Liver (tissue), 9 donors: ENCODE data around the gene SYCP2. TPM values are rescaled to one million over a fixed set of nuclear protein-coding genes. Genes with fewer than 3 reads are reported as not detected.
"Not testable (repeated sequence)": the region's sequence is repeated elsewhere in the genome, so short reads cannot be mapped to it uniquely, and the experiment has no call there.

Experiments
- DNase-seq: peaks from one replicate; pipeline ENCODE4 v3.0.0-alpha.2; 2017; ENCODE audit warnings: low spot score
- H3K27ac ChIP-seq, 2 donors: one replicate each; pipeline ENCODE4 v1.7.0; 2013; ENCODE audit warnings: inconsistent platforms in 2 of 2, low read length in 2 of 2, control low read depth in 1 of 2, low read depth in 1 of 2, mild to moderate bottlenecking in 1 of 2
- H3K27me3 ChIP-seq, 4 donors: one replicate each; pipeline versions ENCODE4 v1.6.1 to v1.7.0; 2013; ENCODE audit warnings: low read length in 3 of 4, inconsistent platforms in 1 of 4, mild to moderate bottlenecking in 1 of 4, moderate library complexity in 1 of 4; ENCODE audit not compliant: control insufficient read depth in 4 of 4, insufficient read depth in 4 of 4
- H3K36me3 ChIP-seq, 4 donors: one replicate each; pipeline versions ENCODE4 v1.6.1 to v1.7.0; 2013; ENCODE audit warnings: low read length in 3 of 4, mild to moderate bottlenecking in 3 of 4, low read depth in 1 of 4, moderate library complexity in 1 of 4; ENCODE audit not compliant: control insufficient read depth in 4 of 4, insufficient read depth in 3 of 4
- H3K4me1 ChIP-seq, 4 donors: one replicate each; pipeline versions ENCODE4 v1.6.1 to v1.7.0; 2013; ENCODE audit warnings: low read length in 3 of 4, mild to moderate bottlenecking in 3 of 4, moderate library complexity in 1 of 4; ENCODE audit not compliant: control insufficient read depth in 4 of 4, insufficient read depth in 4 of 4
- H3K4me3 ChIP-seq, 3 donors: one replicate each; pipeline versions ENCODE4 v1.6.1 to v1.7.0; 2013; ENCODE audit warnings: low read length in 3 of 3, control low read depth in 1 of 3, low read depth in 1 of 3, mild to moderate bottlenecking in 1 of 3
- H3K9ac ChIP-seq, 2 donors: one replicate each; pipeline ENCODE4 v1.7.0; 2013; ENCODE audit warnings: low read length in 2 of 2, mild to moderate bottlenecking in 2 of 2, moderate library complexity in 2 of 2, control low read depth in 1 of 2, low read depth in 1 of 2
- H3K9me3 ChIP-seq, 4 donors: one replicate each; pipeline versions ENCODE4 v1.6.1 to v1.7.0; 2013; ENCODE audit warnings: low read length in 3 of 4; ENCODE audit not compliant: control insufficient read depth in 4 of 4
- ATF3 ChIP-seq: IDR thresholded peaks from 2 replicates; pipeline ENCODE4 v1.6.1; 2016; ENCODE audit warnings: antibody characterized with exemption
- GABPA ChIP-seq, 2 donors: IDR thresholded peaks in 1 of 2; conservative IDR thresholded peaks in 1 of 2; 2 replicates each; pipeline ENCODE4 v1.6.1; 2016; ENCODE audit warnings: antibody characterized with exemption in 2 of 2, mild to moderate bottlenecking in 1 of 2, moderate library complexity in 1 of 2
- HNF4A ChIP-seq, 2 donors: conservative IDR thresholded peaks; 2 replicates each; pipeline ENCODE4 v1.6.1; 2016; ENCODE audit warnings: antibody characterized with exemption in 2 of 2, mild to moderate bottlenecking in 2 of 2
- HNF4G ChIP-seq: IDR thresholded peaks from 2 replicates; pipeline ENCODE4 v1.6.1; 2016; ENCODE audit warnings: antibody characterized with exemption
- JUND ChIP-seq, 2 donors: IDR thresholded peaks; 2 replicates each; pipeline ENCODE4 v1.6.1; 2016; ENCODE audit warnings: antibody characterized with exemption in 2 of 2
- NR2F2 ChIP-seq: IDR thresholded peaks from 2 replicates; pipeline ENCODE4 v1.6.1; 2016; ENCODE audit warnings: antibody characterized with exemption
- RAD21 ChIP-seq, 2 donors: IDR thresholded peaks; 2 replicates each; pipeline ENCODE4 v1.6.1; 2016; ENCODE audit warnings: antibody characterized with exemption in 2 of 2, mild to moderate bottlenecking in 2 of 2
- RXRA ChIP-seq, 2 donors: IDR thresholded peaks; 2 replicates each; pipeline ENCODE4 v1.6.1; 2017 to 2018; ENCODE audit warnings: antibody characterized with exemption in 2 of 2, mild to moderate bottlenecking in 1 of 2
- SP1 ChIP-seq: IDR thresholded peaks from 2 replicates; pipeline ENCODE4 v1.6.1; 2018; ENCODE audit warnings: antibody characterized with exemption, mild to moderate bottlenecking
- YY1 ChIP-seq: IDR thresholded peaks from 2 replicates; pipeline ENCODE4 v1.6.1; 2016; ENCODE audit warnings: antibody characterized with exemption, mild to moderate bottlenecking
- ZBTB33 ChIP-seq: IDR thresholded peaks from 2 replicates; pipeline ENCODE4 v1.6.1; 2016; ENCODE audit warnings: antibody characterized with exemption
- WGBS: extraction: QIAGEN DNeasy Blood & Tissue Kit; methylation state at CpG from one replicate; pipeline ENCODE4 v1.1.7; 2013; 5-methylcytosine and 5-hydroxymethylcytosine counted together
- polyA plus RNA-seq, 2 donors: library from polyadenylated mRNA; stranded (reverse) in 1 of 2; unstranded in 1 of 2; fragments of 200-250 nt in 1 of 2; fragments of >200 nt in 1 of 2; fragmentation: Nextera tagmentation in 1 of 2; extraction: Ambion mirVana in 1 of 2; gene quantifications; one replicate each; pipeline versions ENCODE4 v1.2.1 to v1.2.3, GENCODE V29; 2013 to 2015
- total RNA-seq, 2 donors: library from RNA; depleted of rRNA; stranded (reverse); fragments of >200 nt; gene quantifications; one replicate each; pipeline ENCODE4 v1.2.3, GENCODE V29; 2014
- TF ChIP-seq, protein P1 (sequence below): IDR thresholded peaks from 2 replicates; pipeline ENCODE4 v1.6.1; 2016; ENCODE audit warnings: antibody characterized with exemption
- TF ChIP-seq, protein P2 (sequence below): fragments of 150-350 bp; IDR thresholded peaks from 2 replicates; pipeline ENCODE4 v1.5.1; 2017; ENCODE audit warnings: improper control_type of control experiment, low read depth, low read length; ENCODE audit not compliant: missing input control
- donor health status: healthy.
- donor health status: healthy.
- donor health status: healthy.
- donor health status: healthy.
- donor health status: healthy.

SYCP2 gene
- total and polyA plus RNA-seq, 4 donors, result 0.07 to 0.84 (median 0.38) TPM

- Histone ChIP-seq H3K27me3 (no peaks in the 10 kb centered on the region), H3K9ac (no peak overlapping the region), H3K27ac (no peak overlapping the region), H3K9me3 (no peaks in the 10 kb centered on the region), H3K4me3 (no peak overlapping the region), H3K36me3 (no peaks in the 10 kb centered on the region), H3K4me1 (no peaks in the 10 kb centered on the region)
- TF ChIP-seq, protein P1, sequence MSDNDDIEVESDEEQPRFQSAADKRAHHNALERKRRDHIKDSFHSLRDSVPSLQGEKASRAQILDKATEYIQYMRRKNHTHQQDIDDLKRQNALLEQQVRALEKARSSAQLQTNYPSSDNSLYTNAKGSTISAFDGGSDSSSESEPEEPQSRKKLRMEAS, result no peak
- TF ChIP-seq SP1, result no peak
- no peak for DNase-seq
- WGBS, result 73% methylated on average over 1 of the region's 1 CpG
These were observed 41.9 kb downstream of the SYCP2 start for GRCh38 chr20:59891581-59891980.

DNA sequence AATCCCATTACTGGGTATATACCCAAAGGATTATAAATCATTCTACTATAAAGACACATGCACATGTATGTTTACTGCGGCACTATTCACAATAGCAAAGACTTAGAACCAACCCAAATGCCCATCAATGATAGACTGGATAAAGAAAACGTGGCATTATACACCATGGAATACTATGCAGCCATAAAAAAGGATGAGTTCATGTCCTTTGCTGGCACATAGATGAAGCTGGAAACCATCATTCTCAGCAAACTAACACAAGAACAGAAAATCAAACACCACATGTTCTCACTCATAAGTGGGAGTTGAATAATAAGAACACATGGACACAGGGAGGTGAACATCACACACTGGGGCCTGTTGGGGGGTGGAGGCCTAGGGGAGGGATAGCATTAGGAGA is 43.4 kb downstream of the SYCP2 start:
- not testable (repeated sequence) for H3K4me3 ChIP-seq, H3K27me3 ChIP-seq, H3K36me3 ChIP-seq, H3K9me3 ChIP-seq, DNase-seq, H3K9ac ChIP-seq, H3K4me1 ChIP-seq, H3K27ac ChIP-seq
- 70% methylated on average over 2 of the region's 2 CpGs for WGBS

DNA sequence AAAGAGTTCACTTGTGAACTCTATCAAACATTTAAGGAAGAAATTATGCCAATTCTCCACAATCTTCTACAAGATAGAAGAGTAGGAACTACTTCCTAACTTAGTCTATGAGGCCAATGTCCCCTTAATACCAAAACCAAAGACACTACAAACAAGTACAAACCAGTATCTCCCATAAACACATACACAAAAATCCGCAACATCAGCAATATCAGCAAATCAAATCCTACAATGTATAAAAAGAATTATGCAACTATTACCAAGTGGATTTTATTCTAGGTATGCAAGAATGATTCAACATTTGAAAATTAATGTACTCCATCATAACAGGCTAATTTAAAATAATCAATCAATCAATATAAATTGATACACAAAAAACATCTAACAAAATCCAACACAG is 45.4 kb downstream of the SYCP2 start:
- WGBS, result 91% methylated on average over 1 of the region's 1 CpG
- TF ChIP-seq, protein P2, sequence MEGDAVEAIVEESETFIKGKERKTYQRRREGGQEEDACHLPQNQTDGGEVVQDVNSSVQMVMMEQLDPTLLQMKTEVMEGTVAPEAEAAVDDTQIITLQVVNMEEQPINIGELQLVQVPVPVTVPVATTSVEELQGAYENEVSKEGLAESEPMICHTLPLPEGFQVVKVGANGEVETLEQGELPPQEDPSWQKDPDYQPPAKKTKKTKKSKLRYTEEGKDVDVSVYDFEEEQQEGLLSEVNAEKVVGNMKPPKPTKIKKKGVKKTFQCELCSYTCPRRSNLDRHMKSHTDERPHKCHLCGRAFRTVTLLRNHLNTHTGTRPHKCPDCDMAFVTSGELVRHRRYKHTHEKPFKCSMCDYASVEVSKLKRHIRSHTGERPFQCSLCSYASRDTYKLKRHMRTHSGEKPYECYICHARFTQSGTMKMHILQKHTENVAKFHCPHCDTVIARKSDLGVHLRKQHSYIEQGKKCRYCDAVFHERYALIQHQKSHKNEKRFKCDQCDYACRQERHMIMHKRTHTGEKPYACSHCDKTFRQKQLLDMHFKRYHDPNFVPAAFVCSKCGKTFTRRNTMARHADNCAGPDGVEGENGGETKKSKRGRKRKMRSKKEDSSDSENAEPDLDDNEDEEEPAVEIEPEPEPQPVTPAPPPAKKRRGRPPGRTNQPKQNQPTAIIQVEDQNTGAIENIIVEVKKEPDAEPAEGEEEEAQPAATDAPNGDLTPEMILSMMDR, result no peak
- TF ChIP-seq JUND (IDR thresholded peaks at IDR 0.05), result no peak
- TF ChIP-seq, protein P1, result no peak
- TF ChIP-seq GABPA (IDR thresholded peaks at IDR 0.05 in 1 of 2, conservative IDR thresholded peaks at IDR 0.05 in 1 of 2), result no peak
- no peak for TF ChIP-seq HNF4G
- no peak for TF ChIP-seq HNF4A (conservative IDR thresholded peaks at IDR 0.05)
- TF ChIP-seq NR2F2, result no peak
- TF ChIP-seq ATF3, result no peak
- TF ChIP-seq RAD21 (IDR thresholded peaks at IDR 0.05), result no peak
- no peak for TF ChIP-seq ZBTB33
- no peak for TF ChIP-seq RXRA (IDR thresholded peaks at IDR 0.05)
- no peak for TF ChIP-seq YY1
- no peak for TF ChIP-seq SP1

More for the DNA sequence above, 45.4 kb downstream of the SYCP2 start:
- no peak overlapping the region for H3K9ac ChIP-seq
- no peaks in the 10 kb centered on the region for H3K4me1 ChIP-seq
- H3K27me3 ChIP-seq, result no peaks in the 10 kb centered on the region
- no peak overlapping the region for H3K27ac ChIP-seq
- no peak for DNase-seq
- no peaks in the 10 kb centered on the region for H3K36me3 ChIP-seq
- no peak overlapping the region for H3K4me3 ChIP-seq
- no peaks in the 10 kb centered on the region for H3K9me3 ChIP-seq
